ELR (cell line): Measurements from ENCODE around the gene APOL1.
"Not testable (repeated sequence)": the region's sequence is repeated elsewhere in the genome, so short reads cannot be mapped to it uniquely, and the experiment has no call there.

Experiments used
- DNase-seq: peaks from one replicate; pipeline ENCODE4 v3.0.0-alpha.2; 2015; ENCODE audit warnings: low read depth

Gene APOL1

GRCh38 chr22:36244522-36245391 lies 8.2 kb upstream of the APOL1 start:
- DNase-seq: no peak

- DNase-seq: no peak
These were observed 7.1 kb upstream of the APOL1 start for GRCh38 chr22:36245805-36246356.

- no peak for DNase-seq
These were observed 6.2 kb upstream of the APOL1 start for GRCh38 chr22:36246718-36247117.

GRCh38 chr22:36247955-36248354 lies 5.0 kb upstream of the APOL1 start:
- no peak for DNase-seq

GRCh38 chr22:36249160-36249559 lies 3.8 kb upstream of the APOL1 start:
- DNase-seq: no peak

GRCh38 chr22:36250292-36250960 lies 2.5 kb upstream of the APOL1 start:
- DNase-seq: not testable (repeated sequence)

- DNase-seq: not testable (repeated sequence)
These were observed 839 bp upstream of the APOL1 start for GRCh38 chr22:36251979-36252608.

GRCh38 chr22:36253523-36254490 lies 874 bp downstream of the APOL1 start:
- no peak for DNase-seq

GRCh38 chr22:36255572-36255971 lies 2.6 kb downstream of the APOL1 start:
- not testable (repeated sequence) for DNase-seq

- DNase-seq: peak; percentile 21
These were observed 3.5 kb downstream of the APOL1 start for GRCh38 chr22:36256478-36256877.

- DNase-seq: no peak
These were observed 4.4 kb downstream of the APOL1 start for GRCh38 chr22:36257308-36257707.

GRCh38 chr22:36257948-36258670 lies 5.2 kb downstream of the APOL1 start:
- no peak for DNase-seq

- no peak for DNase-seq
These were observed 6.0 kb downstream of the APOL1 start for GRCh38 chr22:36258701-36259614.

- DNase-seq: no peak
These were observed 6.8 kb downstream of the APOL1 start for GRCh38 chr22:36259615-36260300.

- DNase-seq: not testable (repeated sequence)
These were observed 8.7 kb downstream of the APOL1 start for GRCh38 chr22:36261675-36262074.

- not testable (repeated sequence) for DNase-seq
These were observed 9.4 kb downstream of the APOL1 start for GRCh38 chr22:36262307-36262706.

GRCh38 chr22:36263216-36263673 lies 10.3 kb downstream of the APOL1 start:
- not testable (repeated sequence) for DNase-seq

GRCh38 chr22:36263886-36264664 lies 11.1 kb downstream of the APOL1 start:
- DNase-seq: not testable (repeated sequence)
